ENCODE measurements around the gene LGALS12.

- TF ChIP-seq, protein P1, sequence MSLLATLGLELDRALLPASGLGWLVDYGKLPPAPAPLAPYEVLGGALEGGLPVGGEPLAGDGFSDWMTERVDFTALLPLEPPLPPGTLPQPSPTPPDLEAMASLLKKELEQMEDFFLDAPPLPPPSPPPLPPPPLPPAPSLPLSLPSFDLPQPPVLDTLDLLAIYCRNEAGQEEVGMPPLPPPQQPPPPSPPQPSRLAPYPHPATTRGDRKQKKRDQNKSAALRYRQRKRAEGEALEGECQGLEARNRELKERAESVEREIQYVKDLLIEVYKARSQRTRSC (CRISPR knock-in tag; IDR thresholded peaks at IDR 0.05; ENCODE audit: low read depth): no peak
- TF ChIP-seq HBP1 (CRISPR knock-in tag; IDR thresholded peaks at IDR 0.05; ENCODE audit: low read depth) (no peak), TBX2 (CRISPR knock-in tag; IDR thresholded peaks at IDR 0.05; ENCODE audit: borderline replicate concordance) (no peak)
Measured at GRCh38 chr11:63504054-63504453, 1.8 kb upstream of the LGALS12 start.
